SKM-1 (cell line): ENCODE results near the gene ACSS3.
A peak's percentile ranks its signal among the peaks of the same experiment; 100 is the strongest.
"Not testable (repeated sequence)": the region's sequence is repeated elsewhere in the genome, so short reads cannot be mapped to it uniquely, and the experiment has no call there.

Experiments used
- DNase-seq: peaks from one replicate; lab custom pipeline; 2025; ENCODE audit not compliant: unreplicated experiment; lab: John Stamatoyannopoulos, UW

The ACSS3 gene

GRCh38 chr12:81092053-81092452 is 14.2 kb downstream of the ACSS3 start:
- no peak for DNase-seq

GRCh38 chr12:81094718-81095360 is 17.0 kb downstream of the ACSS3 start:
- no peak for DNase-seq

GRCh38 chr12:81095501-81096232 is 17.8 kb downstream of the ACSS3 start:
- no peak for DNase-seq

GRCh38 chr12:81105687-81106086 is 27.8 kb downstream of the ACSS3 start:
- no peak for DNase-seq

GRCh38 chr12:81114226-81114625 is 36.3 kb downstream of the ACSS3 start:
- DNase-seq = no peak

- DNase-seq = not testable (repeated sequence)
Observed at GRCh38 chr12:81119069-81119468, 41.2 kb downstream of the ACSS3 start.

- no peak for DNase-seq
Observed at GRCh38 chr12:81120961-81121360, 43.1 kb downstream of the ACSS3 start.

GRCh38 chr12:81123611-81124010 is 45.7 kb downstream of the ACSS3 start:
- DNase-seq = no peak

- DNase-seq = no peak
Observed at GRCh38 chr12:81125691-81126090, 47.8 kb downstream of the ACSS3 start.

- peak; percentile 2 for DNase-seq
Observed at GRCh38 chr12:81128930-81129554, 51.2 kb downstream of the ACSS3 start.

- no peak for DNase-seq
Observed at GRCh38 chr12:81136519-81136918, 58.6 kb downstream of the ACSS3 start.

GRCh38 chr12:81137801-81138200 is 59.9 kb downstream of the ACSS3 start:
- no peak for DNase-seq

- DNase-seq = no peak
Observed at GRCh38 chr12:81141217-81141616, 63.3 kb downstream of the ACSS3 start.

GRCh38 chr12:81143057-81143456 is 65.2 kb downstream of the ACSS3 start:
- DNase-seq = no peak

- no peak for DNase-seq
Observed at GRCh38 chr12:81146228-81147225, 68.6 kb downstream of the ACSS3 start.

- DNase-seq = no peak
Observed at GRCh38 chr12:81147292-81147919, 69.5 kb downstream of the ACSS3 start.

- no peak for DNase-seq
Observed at GRCh38 chr12:81150382-81150781, 72.5 kb downstream of the ACSS3 start.

GRCh38 chr12:81159856-81160255 is 82.0 kb downstream of the ACSS3 start:
- no peak for DNase-seq

- DNase-seq = no peak
Observed at GRCh38 chr12:81161680-81162079, 83.8 kb downstream of the ACSS3 start.

GRCh38 chr12:81162391-81163136 is 84.7 kb downstream of the ACSS3 start:
- no peak for DNase-seq
